Fibroblast of skin of left quadriceps (primary cell): ENCODE results near the gene FAM193B.

ENCODE experiments used
- DNase-seq, 2 experiments: peaks; one replicate each; pipeline ENCODE4 v3.0.0-alpha.2; 2013; ENCODE audit warnings: low read depth in 2 of 2

FAM193B gene

DNA sequence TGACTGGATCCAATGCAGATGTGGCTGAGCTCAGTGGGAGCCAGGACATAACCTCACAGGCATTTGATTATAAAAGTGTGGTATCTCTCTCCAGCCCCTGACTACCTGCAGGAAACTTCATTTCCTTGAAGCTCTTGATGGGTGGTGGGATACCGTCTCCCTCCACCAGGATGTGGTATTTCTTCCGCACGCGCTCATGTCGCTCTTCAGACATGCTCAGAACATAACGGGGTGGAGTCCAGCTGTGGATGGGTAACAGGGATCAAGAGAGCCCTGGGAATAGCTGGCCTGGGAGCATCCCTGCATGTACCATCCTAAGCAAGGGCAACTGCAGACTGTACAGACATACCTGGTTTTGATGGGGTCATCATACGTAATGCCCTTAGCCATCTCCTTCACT is 38.8 kb downstream of the FAM193B start:
- DNase-seq, result no peak

- no peak for DNase-seq
These were observed 39.8 kb downstream of the FAM193B start for GRCh38 chr5:177514541-177514940.

DNA sequence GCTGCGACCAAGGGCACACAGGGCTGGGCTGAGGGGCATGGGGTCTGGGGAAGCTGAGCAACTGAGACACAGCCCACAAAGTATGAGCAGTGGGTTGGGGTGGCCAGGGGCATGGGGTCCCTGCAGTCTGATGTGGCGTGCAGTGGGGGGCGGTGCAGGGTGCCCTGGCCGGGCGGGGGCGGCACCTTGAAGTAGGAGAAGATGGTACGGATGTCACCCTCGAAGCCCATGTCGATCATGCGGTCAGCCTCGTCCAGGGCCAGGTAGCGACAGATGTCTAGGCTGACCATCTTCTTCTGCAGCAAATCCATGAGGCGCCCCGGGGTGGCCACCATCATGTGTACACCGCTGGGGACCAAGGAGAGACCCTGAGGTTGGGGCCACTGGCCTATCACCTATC is 40.9 kb downstream of the FAM193B start:
- no peak for DNase-seq

DNA sequence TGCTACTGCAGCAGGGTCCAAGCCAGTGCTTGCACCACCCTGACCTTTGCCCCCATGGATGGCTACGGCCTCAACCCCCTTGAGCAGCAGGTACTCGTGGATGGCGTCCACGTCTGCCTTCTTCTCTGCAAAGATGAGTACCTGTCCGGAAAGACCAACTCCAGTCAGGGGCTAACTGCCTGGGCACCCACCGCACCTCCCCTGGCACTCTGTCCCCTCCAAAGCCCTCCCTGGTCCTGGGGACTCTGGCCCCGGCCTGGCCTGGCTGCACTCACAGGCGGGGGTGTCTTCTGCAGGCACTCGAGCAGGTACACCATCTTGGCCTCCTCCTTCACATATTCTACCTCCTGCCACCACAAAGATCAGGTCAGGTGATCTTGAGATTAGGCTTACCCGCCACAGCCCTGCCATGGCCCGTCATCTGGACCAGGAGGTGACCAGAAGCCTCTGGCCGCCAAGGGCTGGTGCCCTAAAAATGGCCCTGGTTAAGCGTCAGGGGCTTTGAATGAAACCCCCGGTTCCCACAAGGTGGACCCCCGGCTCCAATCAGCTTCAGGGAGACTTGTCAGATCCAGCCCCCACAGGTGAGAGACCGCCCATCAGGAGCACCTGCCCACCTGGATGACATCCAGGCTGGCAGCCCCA is 41.5 kb downstream of the FAM193B start:
- DNase-seq, result no peak

DNA sequence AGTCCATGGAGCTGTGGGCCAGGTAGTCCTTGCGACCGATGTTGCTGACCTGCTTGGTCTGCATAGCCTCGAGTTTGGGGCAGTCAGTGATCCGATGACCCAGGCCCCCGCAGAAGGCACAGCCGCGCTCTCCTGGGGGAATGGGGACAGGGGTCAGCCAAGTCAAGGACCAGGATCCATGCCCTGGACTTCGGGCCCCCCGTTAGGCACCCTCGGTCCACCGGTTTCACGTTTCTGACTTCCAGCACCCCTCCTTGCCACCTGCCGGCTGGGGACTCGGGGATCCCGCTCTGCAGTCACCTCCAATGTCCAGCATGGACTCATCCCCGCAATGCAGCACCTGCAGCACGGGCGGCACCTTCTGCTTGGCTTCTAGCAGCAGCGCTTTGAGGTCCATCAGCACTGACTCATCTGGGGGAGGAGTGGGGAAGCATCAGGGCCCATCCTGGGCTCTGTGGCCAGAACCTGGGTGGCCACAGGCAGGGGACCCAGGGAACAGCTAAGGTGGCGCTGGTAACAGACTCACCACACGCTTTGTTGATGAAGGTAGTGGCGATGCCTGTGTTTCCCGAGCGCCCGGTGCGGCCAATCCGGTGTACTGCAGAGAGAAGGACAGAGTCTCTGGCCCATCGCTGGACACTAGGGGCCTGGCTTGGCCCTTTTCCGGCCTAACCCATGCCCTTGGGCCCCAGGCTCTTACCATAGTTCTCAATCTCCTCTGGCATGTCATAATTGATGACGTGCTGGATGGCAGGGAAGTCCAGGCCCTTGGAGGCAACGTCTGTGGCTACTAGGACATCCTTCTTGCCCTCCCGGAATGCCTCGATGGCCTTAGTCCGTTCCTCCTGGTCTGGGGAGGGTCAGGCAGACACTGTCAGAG is 42.3 kb downstream of the FAM193B start:
- DNase-seq, result no peak

GRCh38 chr5:177511181-177511580 is 43.2 kb downstream of the FAM193B start:
- DNase-seq, result no peak

DNA sequence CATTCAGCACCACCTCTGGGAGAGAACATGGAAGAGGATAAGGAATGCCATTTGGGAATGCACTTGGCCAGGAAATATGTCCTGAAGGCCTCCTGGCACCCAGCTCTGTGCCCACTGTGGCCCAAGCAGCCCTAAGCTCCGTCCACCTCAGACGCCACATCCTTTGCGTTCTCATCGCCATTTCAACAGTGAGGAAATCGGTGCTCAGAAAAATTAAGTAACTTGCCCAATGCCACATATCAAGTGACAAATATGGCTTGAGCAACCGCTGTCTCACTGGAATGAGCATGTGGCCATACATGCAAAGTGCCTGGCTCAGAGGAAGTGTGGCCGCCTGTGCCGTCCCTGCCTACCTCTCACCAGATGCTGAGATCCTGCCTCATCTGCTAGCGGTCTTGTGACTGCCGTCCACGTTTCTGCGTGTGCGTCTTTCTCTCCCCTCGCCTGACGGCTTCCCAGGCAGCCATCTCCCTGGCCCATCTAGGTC is 43.8 kb downstream of the FAM193B start:
- no peak for DNase-seq

DNA sequence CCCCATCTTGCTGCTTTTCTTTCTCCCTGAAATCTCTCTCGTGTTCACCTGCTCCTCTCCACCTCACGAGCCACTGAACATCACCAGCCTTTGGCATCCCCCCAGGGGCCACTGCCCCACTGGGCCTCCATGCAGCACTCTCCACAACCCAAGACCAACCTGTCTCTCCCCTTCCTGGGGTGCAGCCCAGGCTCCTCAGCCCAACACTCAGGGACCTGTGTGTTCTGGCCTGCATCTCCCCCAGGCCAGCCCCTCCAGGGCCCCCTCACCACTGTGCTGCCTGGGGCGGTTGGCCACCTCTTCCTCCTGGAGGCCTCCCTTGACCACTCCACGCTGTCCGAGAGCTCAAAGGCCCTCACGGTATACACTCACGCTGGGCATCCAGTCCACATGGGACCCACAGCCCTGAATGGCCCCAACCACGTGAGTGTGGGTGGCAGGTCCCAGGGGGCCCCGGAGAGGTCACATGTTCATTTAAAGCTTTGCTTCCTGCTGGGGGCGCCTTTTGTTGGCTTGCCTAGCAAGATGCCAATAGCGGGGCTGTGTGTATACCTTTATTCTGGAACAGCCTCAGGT is 44.3 kb downstream of the FAM193B start:
- no peak for DNase-seq

GRCh38 chr5:177509381-177509951 is 44.9 kb downstream of the FAM193B start, which contains the start of gene DOK3:
TSS of gene DOK3 (minus strand) at chr5:177509826. CDS start at chr5:177509540, 286 bp downstream.
- DNase-seq, result no peak

- no peak for DNase-seq
These were observed 45.5 kb downstream of the FAM193B start for GRCh38 chr5:177508837-177509236.

DNA sequence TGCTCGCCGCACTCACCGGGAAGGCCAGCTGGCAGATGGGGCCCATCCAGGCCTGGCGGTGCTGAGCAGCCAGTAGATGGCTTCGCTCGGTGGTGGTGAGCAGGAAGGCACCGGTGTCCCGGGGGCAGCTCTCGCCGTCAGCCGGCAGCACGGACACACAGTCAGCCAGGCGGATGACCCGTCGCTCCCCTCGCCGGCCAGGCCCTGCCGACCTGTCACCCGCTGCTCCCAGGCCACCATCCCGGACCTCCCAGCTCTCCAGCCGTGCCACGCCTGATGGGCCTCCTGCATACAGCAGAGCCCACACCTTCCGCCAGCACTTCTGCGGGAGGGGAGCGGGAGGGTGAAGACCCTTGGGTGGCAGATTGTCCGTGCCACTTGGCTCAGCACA is 46.1 kb downstream of the FAM193B start:
- no peak for DNase-seq

GRCh38 chr5:177507596-177508220 is 46.7 kb downstream of the FAM193B start:
- DNase-seq, result no peak

DNA sequence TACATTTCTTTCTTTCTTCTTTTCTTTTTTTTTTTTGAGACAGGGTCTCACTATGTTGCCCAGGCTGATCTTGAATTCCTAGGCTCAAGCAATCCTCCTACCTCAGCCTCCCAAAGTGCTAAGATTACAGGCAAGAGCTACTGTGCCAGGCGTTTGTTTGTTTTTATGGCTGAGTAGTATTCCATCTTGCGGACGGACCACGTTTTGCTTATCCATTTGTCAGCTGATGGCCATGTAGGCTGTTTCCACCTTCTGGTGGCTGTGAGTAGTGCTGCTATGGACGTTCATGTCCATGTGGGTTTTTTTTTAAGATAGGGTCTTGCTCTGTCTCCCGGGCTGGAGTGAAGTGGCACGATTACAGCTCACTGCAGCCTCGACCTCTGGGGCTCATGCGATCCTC is 47.2 kb downstream of the FAM193B start:
- no peak for DNase-seq

DNA sequence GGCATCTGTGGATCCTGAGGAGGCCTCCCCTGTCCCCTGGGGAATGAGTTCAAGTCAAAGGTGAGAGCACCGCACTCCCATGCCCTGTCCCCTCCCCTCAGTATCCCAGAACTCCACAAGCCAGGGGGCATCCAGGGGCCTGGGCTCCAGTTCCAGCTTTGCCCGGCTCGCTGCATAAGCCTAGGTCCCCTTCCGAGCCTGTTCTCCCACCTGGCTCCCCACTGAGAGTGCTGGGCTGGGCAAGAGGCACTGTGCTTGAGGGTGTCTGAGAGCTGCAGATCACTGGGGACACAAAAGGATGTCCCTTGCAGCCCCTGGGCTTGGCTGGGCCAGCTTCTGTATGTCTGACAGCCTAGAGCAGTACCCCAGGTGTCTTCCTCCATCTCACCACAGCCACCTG is 49.3 kb downstream of the FAM193B start:
- DNase-seq, result no peak

- no peak for DNase-seq
These were observed 50.0 kb downstream of the FAM193B start for GRCh38 chr5:177504086-177505056.

DNA sequence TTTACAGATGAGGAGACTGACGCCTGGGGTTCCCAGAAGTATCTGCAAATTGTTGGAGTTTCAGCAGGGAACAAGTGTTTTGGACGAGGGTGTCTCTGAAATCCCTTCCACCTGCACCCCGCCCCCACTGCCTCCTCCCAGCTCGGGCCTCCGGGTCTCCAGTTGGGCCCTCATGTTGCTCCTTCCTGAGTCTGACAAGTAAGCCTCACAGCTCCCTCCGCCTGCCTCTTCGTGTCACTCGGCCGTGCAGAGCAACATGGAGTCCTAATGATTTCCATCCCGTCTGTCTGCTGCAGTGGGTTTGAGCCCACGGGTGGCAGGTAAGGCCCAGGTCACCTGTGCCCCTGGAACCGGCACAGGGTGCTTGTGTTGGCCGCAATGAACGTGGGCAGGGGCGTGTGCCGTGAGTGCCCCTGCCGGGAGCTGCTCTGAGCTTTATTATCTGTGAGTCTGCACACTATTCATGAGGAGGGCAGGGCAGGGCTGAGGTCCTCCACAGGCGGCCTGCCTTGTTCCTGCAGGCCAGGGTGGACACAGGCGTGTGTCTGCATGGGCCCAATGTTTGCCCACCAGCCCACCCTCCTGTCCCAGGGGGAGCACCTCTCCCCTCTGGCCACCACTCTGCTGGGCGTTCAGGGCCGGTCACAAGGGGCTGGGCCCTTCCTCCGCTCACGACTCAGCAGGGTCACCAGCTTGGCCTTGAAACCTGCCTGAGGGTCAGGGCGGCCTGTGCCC is 50.8 kb downstream of the FAM193B start:
- no peak for DNase-seq

DNA sequence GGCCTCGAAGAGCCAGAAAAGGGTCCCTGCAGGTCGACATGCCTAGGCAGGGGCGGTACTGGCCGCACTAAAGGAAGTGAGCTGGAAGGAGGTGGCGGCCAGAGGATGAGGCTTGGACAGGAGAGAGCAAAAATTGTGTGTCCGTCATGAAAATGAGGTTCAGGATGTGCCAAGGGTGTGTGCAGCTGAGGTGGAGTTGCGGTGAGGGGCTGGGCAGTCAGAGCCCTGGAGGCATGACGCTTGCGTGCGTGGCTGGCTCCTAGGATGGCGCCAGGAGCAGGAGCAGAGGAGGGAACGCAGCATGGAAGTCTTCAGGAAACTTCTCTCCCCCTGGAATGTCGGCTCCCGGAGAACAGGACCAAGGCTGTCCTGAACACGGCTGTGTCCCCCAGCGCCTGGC is 51.5 kb downstream of the FAM193B start:
- no peak for DNase-seq

DNA sequence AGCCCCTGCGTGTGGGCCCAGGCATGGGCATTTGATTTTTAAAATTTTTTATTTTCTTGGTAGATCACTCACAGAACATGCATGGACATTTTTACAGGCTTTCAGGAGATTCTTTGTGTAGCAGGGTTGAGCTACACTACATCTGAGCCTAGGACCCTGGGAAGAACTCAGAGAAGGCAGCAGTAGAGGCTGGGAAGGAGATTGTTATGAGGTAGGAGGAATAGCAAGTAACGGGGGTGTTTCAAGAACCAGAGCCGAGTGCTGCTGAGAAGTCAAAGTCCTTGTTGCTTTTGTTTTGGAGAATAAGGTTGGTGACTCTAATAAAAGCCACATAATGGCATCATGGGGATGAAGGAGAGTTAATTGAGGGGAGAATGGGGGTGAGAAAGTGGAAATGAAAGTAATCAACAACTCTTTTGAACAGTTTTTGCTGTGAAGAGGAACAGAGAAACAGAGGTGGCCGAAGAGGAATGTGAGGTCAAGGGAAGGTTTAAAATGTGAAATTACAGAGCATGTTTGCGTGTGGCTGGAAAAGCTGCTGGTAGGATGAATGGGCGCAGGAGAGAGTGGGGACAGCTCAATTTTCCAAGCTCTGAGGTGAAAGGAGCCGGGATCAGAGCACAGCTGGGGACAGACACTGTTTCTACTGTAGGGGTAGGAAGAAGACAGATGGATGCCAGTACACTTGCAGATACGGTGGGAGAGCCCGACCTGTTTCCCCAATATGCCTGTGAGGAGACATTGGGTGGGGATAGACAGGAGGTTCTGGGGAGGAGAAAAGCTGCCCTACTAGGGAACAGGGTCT is 52.3 kb downstream of the FAM193B start:
- no peak for DNase-seq
